ENCODE measurements around the gene RAP1GAP2.
"Not testable (repeated sequence)": the region's sequence is repeated elsewhere in the genome, so short reads cannot be mapped to it uniquely, and the experiment has no call there.

RAP1GAP2 gene

GRCh38 chr17:3025421-3026124 is 229.3 kb downstream of the RAP1GAP2 start:
- no peak for DNase-seq (ENCODE audit: low read depth)

GRCh38 chr17:3026125-3026855 is 230.1 kb downstream of the RAP1GAP2 start:
- DNase-seq (ENCODE audit: low read depth) = no peak

DNA sequence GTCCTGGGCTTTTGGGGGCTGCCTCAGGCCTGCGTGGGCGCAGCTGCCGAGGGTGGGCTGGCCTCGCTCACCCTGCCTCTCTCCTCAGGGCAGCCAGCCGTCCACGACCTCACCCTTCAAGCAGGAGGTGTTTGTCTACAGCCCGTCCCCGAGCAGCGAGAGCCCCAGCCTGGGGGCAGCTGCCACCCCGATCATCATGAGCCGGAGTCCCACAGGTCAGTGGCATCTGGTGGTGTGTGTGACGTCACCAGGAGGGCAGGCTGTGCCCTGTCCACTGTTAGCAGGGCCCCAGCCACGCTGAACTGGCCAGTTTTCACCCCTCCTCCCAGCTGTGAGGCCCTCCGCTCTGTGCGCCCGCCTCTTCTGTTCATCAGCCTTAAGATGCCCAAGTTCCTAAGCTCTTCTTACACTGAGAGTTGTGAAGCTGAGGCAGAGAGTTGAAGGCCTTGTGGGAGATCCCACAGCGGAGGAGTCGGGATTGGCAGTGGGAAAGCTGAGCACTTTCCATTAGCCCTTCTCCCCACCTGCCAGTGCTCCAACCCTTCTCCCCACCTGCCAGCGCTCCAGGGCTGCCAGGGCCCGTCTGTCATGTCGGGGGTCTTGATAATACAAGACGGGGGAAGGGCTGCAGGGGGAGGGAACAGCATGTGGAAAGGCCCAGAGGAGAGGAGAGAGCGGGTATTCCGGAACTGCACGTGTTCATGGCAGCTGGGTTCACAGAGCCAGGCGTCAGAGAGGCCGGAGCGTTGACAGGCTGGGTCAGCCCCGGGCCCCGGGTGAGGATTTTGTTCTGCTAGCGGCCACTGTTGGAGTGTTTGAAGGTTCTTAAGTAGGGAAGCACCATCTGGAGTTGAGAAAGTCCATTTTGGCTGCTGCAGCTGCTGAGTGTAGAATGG is 230.9 kb downstream of the RAP1GAP2 start:
- no peak for DNase-seq (ENCODE audit: low read depth)

DNA sequence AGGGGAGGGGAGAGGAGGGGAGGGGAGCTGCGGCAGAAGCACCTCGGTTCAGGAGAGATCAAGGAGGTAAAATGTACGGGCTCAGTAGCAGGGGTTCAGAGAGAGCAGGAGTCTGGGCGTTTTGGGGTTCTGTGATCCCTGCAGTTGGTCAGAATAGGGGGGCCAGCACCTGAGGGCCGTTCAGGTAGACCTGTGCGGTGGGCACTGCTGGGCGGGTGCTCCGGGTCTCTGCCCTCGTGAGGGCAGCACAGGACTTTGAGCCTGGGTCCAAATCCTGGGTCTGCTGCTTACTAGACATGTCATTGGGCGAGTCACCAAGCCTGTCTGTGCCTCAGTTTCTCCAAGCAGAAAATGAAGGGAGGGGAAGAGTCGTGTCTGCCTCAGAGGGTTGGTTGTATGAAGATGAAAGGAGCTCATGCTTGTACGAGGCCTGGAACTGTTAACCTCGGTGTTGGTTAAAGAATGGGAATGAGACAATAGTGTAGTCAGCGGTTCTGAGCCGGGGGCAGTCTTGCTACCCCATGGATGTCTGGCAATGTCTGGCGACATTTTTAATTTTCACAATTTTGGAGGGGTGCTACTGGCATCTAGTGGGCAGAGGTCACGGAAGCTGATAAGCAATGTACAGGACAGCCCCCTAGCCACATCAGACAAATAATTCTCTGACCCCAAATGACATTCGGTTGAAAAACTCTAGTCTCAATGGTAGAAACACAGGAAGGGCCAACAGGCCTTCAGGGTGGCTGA is 231.7 kb downstream of the RAP1GAP2 start:
- DNase-seq (ENCODE audit: low read depth) = no peak

DNA sequence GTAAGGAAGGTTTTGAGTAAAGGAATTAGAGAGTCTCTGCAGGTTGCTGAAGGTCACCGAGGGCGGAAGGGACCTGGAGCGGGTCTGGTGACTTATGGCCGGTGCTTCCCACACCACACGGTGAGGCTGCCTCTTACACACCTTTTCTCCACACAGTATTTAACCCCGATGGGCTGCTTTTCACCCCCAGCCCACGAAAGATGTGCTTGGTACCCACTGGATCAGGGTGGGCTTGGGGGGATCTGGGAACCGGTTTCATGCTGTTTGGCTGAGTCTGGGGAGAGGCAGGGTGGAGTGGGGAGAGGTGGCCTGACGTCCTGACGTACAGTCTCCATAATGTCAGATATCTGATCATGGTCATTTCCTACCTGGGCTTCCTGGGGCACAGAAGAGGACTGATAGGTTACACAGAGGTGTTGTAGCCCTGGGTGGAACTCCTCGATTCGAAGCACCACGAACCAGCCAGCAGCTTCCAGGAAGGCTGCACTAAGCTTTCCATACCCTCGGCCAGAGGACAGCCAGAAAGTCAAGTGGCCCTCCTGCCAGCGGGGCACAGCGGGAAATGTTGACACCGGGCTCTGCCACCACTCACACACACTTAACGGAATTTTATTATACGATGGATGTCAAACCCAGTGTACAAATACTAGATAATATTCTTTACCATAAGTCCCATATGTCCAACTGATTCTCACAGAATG is 233.1 kb downstream of the RAP1GAP2 start:
- DNase-seq (ENCODE audit: low read depth) = no peak

DNA sequence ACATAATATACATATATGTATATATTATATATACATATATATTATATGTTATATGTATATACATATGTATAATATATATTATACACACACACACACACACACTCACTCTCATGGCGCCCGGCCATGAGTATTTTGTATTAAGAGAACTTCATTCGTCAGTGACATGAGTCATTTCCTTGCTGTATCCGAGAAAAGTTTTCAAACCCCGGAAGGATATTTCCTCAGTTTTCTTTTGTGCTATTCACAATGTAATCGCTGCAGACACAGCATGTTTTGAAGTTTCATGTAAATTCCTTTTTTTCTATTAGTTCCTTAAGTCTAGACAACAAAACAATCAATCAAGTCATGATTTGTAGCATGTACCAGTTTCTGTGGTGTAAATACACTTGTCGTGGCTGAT is 233.9 kb downstream of the RAP1GAP2 start:
- DNase-seq (ENCODE audit: low read depth) = peak; percentile 46

- not testable (repeated sequence) for DNase-seq (ENCODE audit: low read depth)
Measured at GRCh38 chr17:3030852-3031470, 234.7 kb downstream of the RAP1GAP2 start.

DNA sequence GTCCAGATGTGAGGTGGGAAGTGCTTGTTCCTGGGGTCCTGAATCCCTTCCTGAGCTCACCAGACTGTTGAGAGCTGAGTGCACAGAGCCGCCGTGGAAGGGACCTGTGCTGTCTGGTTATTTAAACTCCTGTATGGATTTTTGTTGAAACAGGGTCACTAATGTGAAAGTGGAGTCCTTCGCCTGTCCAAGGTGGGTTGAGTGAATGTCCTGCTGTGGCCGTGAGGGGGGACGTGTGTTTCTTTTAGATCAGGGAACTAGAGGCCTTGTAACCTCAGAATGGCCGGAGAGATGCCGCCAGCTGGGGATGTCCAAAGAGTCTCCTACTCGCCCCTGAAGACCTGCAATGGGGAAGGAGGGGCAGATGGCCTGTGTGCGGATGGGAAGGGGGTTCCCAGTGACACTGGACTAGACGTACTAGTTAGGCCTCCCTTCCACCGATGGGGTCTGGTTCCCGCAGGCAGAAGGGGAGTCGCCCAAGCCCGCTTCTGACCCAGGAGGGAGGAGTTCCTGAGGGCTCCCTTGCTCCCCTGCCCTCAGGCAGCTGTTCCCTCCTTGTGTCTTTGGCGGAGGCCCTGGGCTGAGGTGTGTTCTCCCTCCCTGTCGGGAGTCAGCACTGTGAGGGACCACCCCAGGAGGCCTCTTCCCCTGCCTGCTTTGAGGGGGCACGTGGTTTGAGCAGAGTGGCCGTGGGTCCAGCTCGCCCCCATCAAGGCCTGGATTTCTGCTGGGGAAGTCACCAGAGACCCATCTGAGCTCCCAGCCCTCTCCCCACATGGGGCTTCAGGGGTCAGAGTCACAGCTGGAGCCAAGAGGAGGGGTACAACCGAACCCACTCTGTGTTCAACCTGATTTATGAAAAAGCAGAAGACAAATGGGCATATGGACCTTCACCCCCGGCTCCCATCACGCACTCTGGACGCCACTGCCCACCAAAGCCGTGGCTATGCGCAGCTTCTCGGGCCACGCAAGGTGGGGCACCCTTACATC is 236.3 kb downstream of the RAP1GAP2 start:
- DNase-seq (ENCODE audit: low read depth) = no peak

DNA sequence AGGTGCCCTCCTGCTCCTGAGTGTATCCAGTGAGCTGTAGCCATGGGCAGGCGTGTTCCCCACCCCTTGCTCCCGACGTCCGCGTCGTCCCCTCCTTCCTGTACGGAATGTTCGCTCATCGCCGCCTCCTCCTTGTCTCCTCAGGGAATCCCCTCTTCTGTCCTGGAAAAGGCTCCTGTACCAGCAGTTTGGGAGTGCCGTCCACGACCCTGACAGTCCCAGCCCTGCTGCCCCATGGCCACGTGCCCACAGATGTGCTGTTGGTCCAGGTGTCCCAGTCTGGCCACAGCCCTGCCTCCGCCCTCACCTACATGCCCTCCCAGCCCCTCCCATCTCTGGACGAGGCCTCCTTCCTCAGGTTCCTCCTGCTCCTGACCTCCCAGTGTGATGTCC is 237.0 kb downstream of the RAP1GAP2 start:
- DNase-seq (ENCODE audit: low read depth) = no peak

DNA sequence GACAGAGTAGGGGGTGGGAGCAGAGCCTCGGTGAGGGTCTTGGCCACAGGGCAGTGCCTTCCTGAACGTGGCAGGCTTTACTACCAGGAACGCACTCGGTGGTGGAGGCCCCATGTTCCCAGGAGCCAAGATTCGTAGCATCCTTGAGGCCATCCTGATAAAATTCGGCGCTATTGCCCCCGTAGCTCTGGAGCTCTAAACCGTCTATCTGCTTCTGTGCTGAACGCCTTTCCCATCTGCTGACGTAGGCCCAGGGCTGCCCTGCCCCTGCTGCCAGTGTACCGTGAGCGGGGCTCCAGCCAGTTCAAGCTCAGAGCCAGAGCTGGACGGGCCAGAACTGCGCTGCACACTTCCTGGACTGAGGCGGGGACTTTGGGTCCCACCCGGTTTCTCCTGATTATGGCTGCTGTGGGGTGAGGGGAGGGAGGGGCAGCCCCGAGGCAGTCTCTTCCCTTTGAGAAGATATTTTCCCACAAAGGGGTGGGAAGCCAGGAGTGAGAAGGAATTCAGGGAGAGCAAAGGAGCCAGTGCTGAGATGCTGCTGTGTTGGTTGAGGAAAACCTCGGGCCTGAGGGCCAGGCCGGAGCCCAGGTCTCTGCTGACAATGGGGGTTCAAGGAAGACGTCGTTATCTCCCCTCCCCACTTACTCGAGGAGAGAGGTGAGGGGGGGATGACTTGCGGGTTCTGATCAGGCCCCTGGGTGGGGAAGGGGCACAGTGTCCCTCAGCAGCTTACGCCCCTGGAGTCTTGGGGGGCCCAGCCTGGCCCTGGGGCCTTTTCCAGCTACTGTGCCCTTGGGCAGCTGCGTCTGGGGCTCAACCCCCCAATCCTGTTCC is 237.7 kb downstream of the RAP1GAP2 start:
- DNase-seq (ENCODE audit: low read depth) = no peak

DNA sequence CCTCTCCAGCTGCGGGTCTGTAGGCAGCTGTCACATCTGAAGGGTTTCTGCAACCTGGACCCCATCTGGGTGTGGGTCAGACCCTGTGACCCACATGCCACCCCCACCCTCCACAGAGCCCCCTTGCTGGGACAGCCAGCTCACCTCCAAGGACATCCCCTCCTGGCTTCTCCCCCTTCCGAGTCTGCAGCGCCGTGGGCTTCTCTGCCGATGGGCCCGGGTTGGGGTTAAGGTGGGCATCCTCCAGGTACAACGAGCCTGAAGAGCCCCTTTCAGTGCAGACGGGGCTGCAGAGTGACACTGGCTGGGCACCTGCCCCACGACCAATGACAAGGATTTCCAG is 238.3 kb downstream of the RAP1GAP2 start:
- no peak for DNase-seq (ENCODE audit: low read depth)

- DNase-seq (ENCODE audit: low read depth) = no peak
Measured at GRCh38 chr17:3035256-3035967, 239.2 kb downstream of the RAP1GAP2 start.

DNA sequence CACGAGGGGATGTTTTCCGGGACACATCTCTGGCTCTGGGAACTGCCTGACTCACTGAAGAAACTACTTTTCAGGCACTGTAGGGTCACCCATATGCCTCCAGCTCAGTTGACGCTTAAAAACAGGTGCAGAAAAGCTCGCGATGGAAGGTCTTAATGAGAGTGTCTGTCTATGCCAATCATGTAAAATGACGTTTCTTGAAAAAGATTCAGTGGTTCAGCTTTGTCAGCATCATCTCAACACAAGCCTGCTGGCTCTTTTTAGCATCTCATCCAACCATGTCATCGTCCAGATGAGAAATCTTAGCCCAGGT is 239.7 kb downstream of the RAP1GAP2 start:
- no peak for DNase-seq (ENCODE audit: low read depth)

- no peak for DNase-seq (ENCODE audit: low read depth)
Measured at GRCh38 chr17:3036800-3037199, 240.6 kb downstream of the RAP1GAP2 start.

DNA sequence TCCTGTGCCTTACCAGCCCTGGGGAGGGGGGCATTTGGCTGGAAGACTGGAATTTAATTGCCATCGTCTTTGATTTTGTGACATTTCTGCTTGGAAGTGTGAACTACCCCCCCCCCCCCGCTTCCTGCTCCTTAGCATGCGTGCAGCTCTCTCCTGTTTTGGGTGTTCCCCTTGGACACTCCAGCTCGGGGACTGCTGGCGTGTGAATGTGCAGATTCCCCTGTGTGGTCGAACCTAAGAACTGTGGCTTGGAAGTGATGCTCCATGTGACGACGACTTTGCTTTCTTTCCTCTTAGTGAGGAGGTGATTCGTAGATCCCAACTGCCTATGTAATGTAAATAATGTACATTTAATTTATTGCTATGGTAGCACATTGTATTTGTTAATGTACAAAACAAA is 241.0 kb downstream of the RAP1GAP2 start:
- DNase-seq (ENCODE audit: low read depth) = no peak

GRCh38 chr17:3038941-3039340 is 242.7 kb downstream of the RAP1GAP2 start:
- no peak for DNase-seq (ENCODE audit: low read depth)

DNA sequence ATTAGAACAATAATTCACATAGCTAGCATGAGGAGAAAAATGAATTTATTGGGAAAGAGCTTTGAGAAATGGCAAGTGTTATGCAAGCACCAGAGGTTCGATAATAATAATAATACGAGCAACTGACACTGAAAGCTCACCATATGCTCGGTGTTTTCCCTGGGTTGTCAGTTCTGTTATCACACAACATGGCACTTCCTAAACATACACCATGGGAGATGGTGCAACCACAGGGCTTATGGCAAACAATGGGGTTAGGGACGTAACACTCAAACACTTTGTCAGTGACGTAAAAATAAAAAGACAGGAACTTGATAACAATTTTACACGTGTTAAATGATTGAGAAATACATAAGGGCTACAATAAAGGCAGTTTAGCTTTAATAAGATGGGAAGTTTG is 243.5 kb downstream of the RAP1GAP2 start:
- DNase-seq (ENCODE audit: low read depth) = no peak

- no peak for DNase-seq (ENCODE audit: low read depth)
Measured at GRCh38 chr17:3040882-3041281, 244.6 kb downstream of the RAP1GAP2 start.

Measured in fibroblast of the conjunctiva (primary cell).